ENCODE data around the gene PSMG4. TPM values are rescaled to one million over a fixed set of nuclear protein-coding genes. Genes with fewer than 3 reads are reported as not detected.

Gene PSMG4
- total and polyA plus RNA-seq, 9 of the 15 experiments (the other 6 are each of a cell fraction or from before 2014, with no cell fraction given): 12.9 to 185 (median 52.0) TPM

GRCh38 chr6:3287976-3288707 is 29.4 kb downstream of the PSMG4 start (continued):
- TF ChIP-seq CUX1 (CRISPR knock-in tag; IDR thresholded peaks at IDR 0.05): peak; percentile 87
- peak; percentile 81; the same call in 1 of the 2 replicates for TF ChIP-seq ZKSCAN8 (CRISPR knock-in tag; IDR thresholded peaks at IDR 0.05)
- TF ChIP-seq MEF2A (IDR thresholded peaks at IDR 0.05; ENCODE audit: control insufficient read depth, low read depth, low read length): peak; percentile 65
- TF ChIP-seq NCOA6 (IDR thresholded peaks at IDR 0.05): no peak
- TF ChIP-seq CBX3 (IDR thresholded peaks at IDR 0.05; ENCODE audit: borderline replicate concordance in 1 of 2, low read length in 2 of 2): peak in 1 of 2 experiments; percentile 65; a peak in 1 of 3 replicates
- peak; percentile 91 to 95; a peak in 3 of 4 replicates for TF ChIP-seq TBL1XR1 (IDR thresholded peaks at IDR 0.05; ENCODE audit: low read length in 2 of 2)
- TF ChIP-seq FOXP1 (CRISPR knock-in tag; IDR thresholded peaks at IDR 0.05): peak; percentile 40; the same call in 1 of the 2 replicates
- TF ChIP-seq ZNF79 (CRISPR knock-in tag; IDR thresholded peaks at IDR 0.05; ENCODE audit: low read depth): no peak
- TF ChIP-seq ARID2 (IDR thresholded peaks at IDR 0.05): no peak
- TF ChIP-seq ID3 (CRISPR knock-in tag; IDR thresholded peaks at IDR 0.05): no peak
- peak; percentile 66; the same call in 1 of the 2 replicates for TF ChIP-seq ID3 (tag; IDR thresholded peaks at IDR 0.05)
- 0 out of 4 replicates have a peak, but pooled peaks of 1 of the 2 experiments have one; percentile 30 for TF ChIP-seq SIN3A (IDR thresholded peaks at IDR 0.05; ENCODE audit: borderline replicate concordance in 2 of 2, control insufficient read depth in 1 of 2, low read depth in 2 of 2, low read length in 2 of 2)
- TF ChIP-seq ATF1 (CRISPR knock-in tag; IDR thresholded peaks at IDR 0.05): no peak
- TF ChIP-seq ATF1 (tag; IDR thresholded peaks at IDR 0.05): peak; percentile 61
- no peak for TF ChIP-seq NR2C1 (IDR thresholded peaks at IDR 0.05)
- peak; percentile 62 for TF ChIP-seq NR2C1 (tag; IDR thresholded peaks at IDR 0.05)
- TF ChIP-seq EHMT2 (IDR thresholded peaks at IDR 0.05): no peak
- peak; percentile 89 for TF ChIP-seq HES1 (IDR thresholded peaks at IDR 0.05; ENCODE audit: low read depth)
- TF ChIP-seq NR4A1 (CRISPR knock-in tag; IDR thresholded peaks at IDR 0.05): no peak
- peak; percentile 85 for TF ChIP-seq NR4A1 (tag; IDR thresholded peaks at IDR 0.05)
- TF ChIP-seq PML (IDR thresholded peaks at IDR 0.05; ENCODE audit: low read length): peak; percentile 99
